Stimulated activated memory B cell treated with anti-CD40 and anti-IgM and Interleukin-4, amounts not matched to agents 10 μg/mL and 1 μg/mL and 100 μg/mL, for 72 hours (primary cell): Measurements from ENCODE around the gene FYB1.

Experiments
- ATAC-seq: fragments of 150-1000 bp; cut with Tn5 transposase; 2 replicates; pipeline ENCODE4 v1.10.0; 2021
- H3K27ac Mint-ChIP-seq: one replicate; pipeline ENCODE4 v1.8.0; 2022; ENCODE audit warnings: mild to moderate bottlenecking, mixed read lengths
- H3K27me3 Mint-ChIP-seq: one replicate; pipeline ENCODE4 v1.8.0; 2022; ENCODE audit warnings: mixed read lengths
- H3K36me3 Mint-ChIP-seq: one replicate; pipeline ENCODE4 v1.8.0; 2022; ENCODE audit warnings: mixed read lengths
- H3K4me1 Mint-ChIP-seq: one replicate; pipeline ENCODE4 v1.8.0; 2022; ENCODE audit warnings: mixed read lengths
- H3K4me3 Mint-ChIP-seq: one replicate; pipeline ENCODE4 v1.8.0; 2022; ENCODE audit warnings: mild to moderate bottlenecking, moderate library complexity, mixed read lengths
- H3K9me3 Mint-ChIP-seq: one replicate; pipeline ENCODE4 v1.8.0; 2022; ENCODE audit warnings: mixed read lengths

The FYB1 gene

DNA sequence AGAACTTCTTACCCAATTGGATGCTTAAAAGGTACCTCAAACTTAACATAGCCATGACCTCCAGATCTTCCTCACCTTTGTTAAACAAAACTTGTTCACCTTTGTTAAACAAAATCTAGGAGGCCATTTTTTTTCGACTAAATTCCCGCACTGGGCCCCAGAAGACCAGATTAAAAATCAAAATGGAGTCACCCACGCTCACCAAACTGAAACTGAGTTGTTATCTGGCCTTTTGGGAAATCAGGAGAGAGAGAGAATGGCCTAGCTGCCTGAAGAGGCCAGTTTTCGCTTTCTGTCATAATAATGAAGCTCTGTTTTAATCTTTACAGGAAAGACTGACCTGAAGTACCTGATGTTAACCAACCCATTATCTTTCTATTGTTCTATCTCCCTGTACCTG is 69.4 kb downstream of the FYB1 start:
- no peaks in the 10 kb centered on the region for H3K9me3 Mint-ChIP-seq
- no peak overlapping the region for H3K27ac Mint-ChIP-seq
- H3K4me3 Mint-ChIP-seq: no peak overlapping the region
- no peaks in the 10 kb centered on the region for H3K36me3 Mint-ChIP-seq
- H3K27me3 Mint-ChIP-seq: no peaks in the 10 kb centered on the region
- H3K4me1 Mint-ChIP-seq: peaks cover 41% of the 10 kb centered on the region
- ATAC-seq: no peak

- no peaks in the 10 kb centered on the region for H3K36me3 Mint-ChIP-seq
- H3K9me3 Mint-ChIP-seq: no peaks in the 10 kb centered on the region
- no peak for ATAC-seq
- no peak overlapping the region for H3K27ac Mint-ChIP-seq
- H3K4me3 Mint-ChIP-seq: no peak overlapping the region
- H3K27me3 Mint-ChIP-seq: no peaks in the 10 kb centered on the region
- peaks cover 40% of the 10 kb centered on the region for H3K4me1 Mint-ChIP-seq
Observed at GRCh38 chr5:39148983-39149534, 70.3 kb downstream of the FYB1 start.

GRCh38 chr5:39146831-39147540 is 72.4 kb downstream of the FYB1 start:
- ATAC-seq: no peak
- H3K27me3 Mint-ChIP-seq: no peaks in the 10 kb centered on the region
- no peak overlapping the region for H3K4me3 Mint-ChIP-seq
- no peaks in the 10 kb centered on the region for H3K9me3 Mint-ChIP-seq
- H3K4me1 Mint-ChIP-seq: peaks cover 28% of the 10 kb centered on the region
- no peak overlapping the region for H3K27ac Mint-ChIP-seq
- H3K36me3 Mint-ChIP-seq: no peaks in the 10 kb centered on the region

- Mint-ChIP-seq H3K4me3 (no peak overlapping the region), H3K9me3 (no peaks in the 10 kb centered on the region), H3K27me3 (peaks cover 8% of the 10 kb centered on the region), H3K36me3 (no peaks in the 10 kb centered on the region), H3K27ac (no peak overlapping the region), H3K4me1 (no peaks in the 10 kb centered on the region)
- ATAC-seq: no peak
Observed at GRCh38 chr5:39143151-39143860, 76.1 kb downstream of the FYB1 start.

GRCh38 chr5:39140558-39141168 is 78.7 kb downstream of the FYB1 start:
- H3K27me3 Mint-ChIP-seq: peaks cover 8% of the 10 kb centered on the region
- no peak overlapping the region for H3K27ac Mint-ChIP-seq
- H3K9me3 Mint-ChIP-seq: no peaks in the 10 kb centered on the region
- H3K36me3 Mint-ChIP-seq: no peaks in the 10 kb centered on the region
- H3K4me3 Mint-ChIP-seq: no peak overlapping the region
- ATAC-seq: no peak
- no peaks in the 10 kb centered on the region for H3K4me1 Mint-ChIP-seq

- ATAC-seq: no peak
- Mint-ChIP-seq H3K27ac (no peak overlapping the region), H3K4me1 (no peaks in the 10 kb centered on the region)
Observed at GRCh38 chr5:39138892-39139291, 80.5 kb downstream of the FYB1 start.

GRCh38 chr5:39137819-39138451 is 81.4 kb downstream of the FYB1 start:
- Mint-ChIP-seq H3K4me1 (no peaks in the 10 kb centered on the region), H3K36me3 (no peaks in the 10 kb centered on the region), H3K4me3 (no peak overlapping the region), H3K27ac (no peak overlapping the region), H3K9me3 (no peaks in the 10 kb centered on the region), H3K27me3 (peaks cover 8% of the 10 kb centered on the region)
- no peak for ATAC-seq

More at GRCh38 chr5:39138892-39139291, 80.5 kb downstream of the FYB1 start:
- no peak overlapping the region for H3K4me3 Mint-ChIP-seq
- no peaks in the 10 kb centered on the region for H3K9me3 Mint-ChIP-seq
- H3K27me3 Mint-ChIP-seq: peaks cover 8% of the 10 kb centered on the region
- no peaks in the 10 kb centered on the region for H3K36me3 Mint-ChIP-seq

DNA sequence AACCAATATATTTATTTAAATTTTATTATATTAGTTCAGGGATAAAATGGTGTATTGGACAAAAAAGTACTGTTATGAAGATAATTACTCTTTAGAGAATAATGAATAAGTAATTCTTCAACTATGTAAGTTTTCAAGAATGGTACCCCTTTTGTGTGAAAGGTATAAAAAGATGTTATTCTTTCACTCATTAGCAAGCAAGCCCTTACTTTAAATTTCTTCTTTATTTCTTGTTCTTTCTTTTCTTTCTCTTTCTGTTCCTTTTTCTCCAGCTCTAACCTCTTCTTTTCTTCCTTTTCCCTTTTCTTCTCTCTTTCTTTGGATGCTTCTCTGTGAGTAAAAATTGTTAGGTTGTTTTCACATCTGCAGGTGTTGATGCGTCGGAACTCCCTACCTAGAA is 82.0 kb downstream of the FYB1 start:
- Mint-ChIP-seq H3K4me1 (no peaks in the 10 kb centered on the region), H3K4me3 (no peak overlapping the region), H3K9me3 (no peaks in the 10 kb centered on the region), H3K27me3 (peaks cover 8% of the 10 kb centered on the region), H3K27ac (no peak overlapping the region), H3K36me3 (no peaks in the 10 kb centered on the region)
- ATAC-seq: no peak

- Mint-ChIP-seq H3K4me3 (no peak overlapping the region), H3K27ac (no peak overlapping the region), H3K27me3 (no peaks in the 10 kb centered on the region), H3K36me3 (no peaks in the 10 kb centered on the region), H3K4me1 (no peaks in the 10 kb centered on the region), H3K9me3 (no peaks in the 10 kb centered on the region)
- ATAC-seq: no peak
Observed at GRCh38 chr5:39132792-39133191, 86.6 kb downstream of the FYB1 start.

GRCh38 chr5:39132128-39132447 is 87.3 kb downstream of the FYB1 start:
- Mint-ChIP-seq H3K4me1 (no peaks in the 10 kb centered on the region), H3K27me3 (no peaks in the 10 kb centered on the region), H3K27ac (no peak overlapping the region), H3K9me3 (no peaks in the 10 kb centered on the region), H3K4me3 (no peak overlapping the region), H3K36me3 (no peaks in the 10 kb centered on the region)
- no peak for ATAC-seq

GRCh38 chr5:39131210-39132127 is 87.9 kb downstream of the FYB1 start:
- H3K4me1 Mint-ChIP-seq: no peaks in the 10 kb centered on the region
- H3K27ac Mint-ChIP-seq: no peak overlapping the region
- H3K27me3 Mint-ChIP-seq: no peaks in the 10 kb centered on the region
- no peaks in the 10 kb centered on the region for H3K36me3 Mint-ChIP-seq
- no peaks in the 10 kb centered on the region for H3K9me3 Mint-ChIP-seq
- H3K4me3 Mint-ChIP-seq: no peak overlapping the region
- no peak for ATAC-seq

- ATAC-seq: no peak
- no peak overlapping the region for H3K4me3 Mint-ChIP-seq
- H3K27me3 Mint-ChIP-seq: no peaks in the 10 kb centered on the region
- H3K4me1 Mint-ChIP-seq: no peaks in the 10 kb centered on the region
- no peak overlapping the region for H3K27ac Mint-ChIP-seq
- no peaks in the 10 kb centered on the region for H3K36me3 Mint-ChIP-seq
- no peaks in the 10 kb centered on the region for H3K9me3 Mint-ChIP-seq
Observed at GRCh38 chr5:39130716-39131115, 88.6 kb downstream of the FYB1 start.

GRCh38 chr5:39121922-39122321 is 97.4 kb downstream of the FYB1 start:
- Mint-ChIP-seq H3K4me3 (no peak overlapping the region), H3K36me3 (no peaks in the 10 kb centered on the region), H3K27me3 (no peaks in the 10 kb centered on the region), H3K9me3 (no peaks in the 10 kb centered on the region), H3K4me1 (no peaks in the 10 kb centered on the region), H3K27ac (no peak overlapping the region)
- ATAC-seq: no peak

DNA sequence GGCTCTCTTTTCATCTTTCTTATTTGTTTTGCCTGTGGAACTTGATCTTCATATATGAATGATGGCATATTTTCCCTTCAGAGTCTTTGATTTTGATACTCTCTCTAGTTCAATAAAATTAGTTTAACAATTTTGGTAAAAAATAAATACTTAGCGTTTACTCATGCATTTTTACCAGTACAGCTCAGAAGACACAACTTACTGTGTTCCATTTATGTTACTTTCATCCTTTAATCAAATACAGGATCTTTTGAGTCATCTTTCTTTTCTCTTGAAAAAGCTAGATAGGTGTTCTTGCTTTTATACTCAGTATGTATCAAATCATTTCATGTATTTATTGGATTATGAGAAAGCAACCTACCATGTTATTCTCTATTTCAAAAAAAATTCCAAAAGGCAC is 98.0 kb downstream of the FYB1 start:
- no peak overlapping the region for H3K4me3 Mint-ChIP-seq
- H3K27ac Mint-ChIP-seq: no peak overlapping the region
- H3K36me3 Mint-ChIP-seq: no peaks in the 10 kb centered on the region
- no peaks in the 10 kb centered on the region for H3K27me3 Mint-ChIP-seq
- H3K9me3 Mint-ChIP-seq: no peaks in the 10 kb centered on the region
- no peaks in the 10 kb centered on the region for H3K4me1 Mint-ChIP-seq
- ATAC-seq: no peak

GRCh38 chr5:39120052-39120420 is 99.3 kb downstream of the FYB1 start:
- Mint-ChIP-seq H3K36me3 (no peaks in the 10 kb centered on the region), H3K27me3 (no peaks in the 10 kb centered on the region), H3K9me3 (no peaks in the 10 kb centered on the region), H3K27ac (no peak overlapping the region), H3K4me1 (no peaks in the 10 kb centered on the region), H3K4me3 (no peak overlapping the region)
- no peak for ATAC-seq
